GM21390 (cell line): ENCODE results near the gene AHNAK2.

Source experiments
- ATAC-seq: cut with Tn5 transposase; IDR thresholded peaks from one replicate; pipeline ENCODE4 v1.9.1; 2021; ENCODE audit not compliant: unreplicated experiment

Gene AHNAK2

GRCh38 chr14:105012171-105012985 lies 34.2 kb upstream of the AHNAK2 start:
- ATAC-seq, result no peak

GRCh38 chr14:105011312-105011990 lies 33.3 kb upstream of the AHNAK2 start:
- ATAC-seq, result no peak

- no peak for ATAC-seq
Measured at GRCh38 chr14:105010891-105011291, 32.7 kb upstream of the AHNAK2 start.

GRCh38 chr14:105010106-105010505 lies 31.9 kb upstream of the AHNAK2 start:
- no peak for ATAC-seq

- no peak for ATAC-seq
Measured at GRCh38 chr14:105007593-105008264, 29.6 kb upstream of the AHNAK2 start.

- ATAC-seq, result no peak
Measured at GRCh38 chr14:105006831-105007592, 28.8 kb upstream of the AHNAK2 start.

- ATAC-seq, result no peak
Measured at GRCh38 chr14:105005929-105006830, 28.0 kb upstream of the AHNAK2 start.

GRCh38 chr14:105005329-105005928 lies 27.3 kb upstream of the AHNAK2 start:
- ATAC-seq, result no peak

GRCh38 chr14:104999361-104999760 lies 21.2 kb upstream of the AHNAK2 start:
- no peak for ATAC-seq

GRCh38 chr14:104998801-104999200 lies 20.6 kb upstream of the AHNAK2 start:
- ATAC-seq, result no peak

- no peak for ATAC-seq
Measured at GRCh38 chr14:104996483-104996882, 18.3 kb upstream of the AHNAK2 start.

- ATAC-seq, result no peak
Measured at GRCh38 chr14:104996032-104996431, 17.9 kb upstream of the AHNAK2 start.

- no peak for ATAC-seq
Measured at GRCh38 chr14:104994978-104995377, 16.8 kb upstream of the AHNAK2 start.

GRCh38 chr14:104993808-104994591 lies 15.8 kb upstream of the AHNAK2 start:
- no peak for ATAC-seq

- ATAC-seq, result no peak
Measured at GRCh38 chr14:104993306-104993705, 15.1 kb upstream of the AHNAK2 start.

GRCh38 chr14:104992501-104992900 lies 14.3 kb upstream of the AHNAK2 start:
- ATAC-seq, result no peak

GRCh38 chr14:104991896-104992230 lies 13.7 kb upstream of the AHNAK2 start:
- no peak for ATAC-seq

GRCh38 chr14:104989951-104990303 lies 11.8 kb upstream of the AHNAK2 start:
- ATAC-seq, result no peak
